GM19328 (cell line): ENCODE measurements around the gene TNFRSF19.

ENCODE experiments used
- ATAC-seq: cut with Tn5 transposase; IDR thresholded peaks from one replicate; pipeline ENCODE4 v1.9.1; 2021; ENCODE audit warnings: mild to moderate bottlenecking, moderate library complexity; ENCODE audit not compliant: unreplicated experiment

The TNFRSF19 gene

GRCh38 chr13:23600534-23600933 is 30.3 kb downstream of the TNFRSF19 start:
- no peak for ATAC-seq

GRCh38 chr13:23605831-23606230 is 35.6 kb downstream of the TNFRSF19 start:
- no peak for ATAC-seq

GRCh38 chr13:23608138-23608537 is 37.9 kb downstream of the TNFRSF19 start:
- ATAC-seq, result no peak

- ATAC-seq, result no peak
Measured at GRCh38 chr13:23608701-23609413, 38.6 kb downstream of the TNFRSF19 start.

- no peak for ATAC-seq
Measured at GRCh38 chr13:23609414-23609760, 39.2 kb downstream of the TNFRSF19 start.

- ATAC-seq, result no peak
Measured at GRCh38 chr13:23609874-23610576, 39.8 kb downstream of the TNFRSF19 start.

- no peak for ATAC-seq
Measured at GRCh38 chr13:23610966-23611491, 40.8 kb downstream of the TNFRSF19 start.

GRCh38 chr13:23612182-23612581 is 42.0 kb downstream of the TNFRSF19 start:
- ATAC-seq, result no peak

- ATAC-seq, result no peak
Measured at GRCh38 chr13:23612731-23613130, 42.5 kb downstream of the TNFRSF19 start.

GRCh38 chr13:23613596-23613995 is 43.4 kb downstream of the TNFRSF19 start:
- ATAC-seq, result no peak

GRCh38 chr13:23615395-23616081 is 45.3 kb downstream of the TNFRSF19 start:
- ATAC-seq, result no peak

GRCh38 chr13:23616228-23616627 is 46.0 kb downstream of the TNFRSF19 start:
- ATAC-seq, result no peak

GRCh38 chr13:23617551-23618024 is 47.4 kb downstream of the TNFRSF19 start:
- ATAC-seq, result no peak

GRCh38 chr13:23618341-23618740 is 48.1 kb downstream of the TNFRSF19 start:
- no peak for ATAC-seq

GRCh38 chr13:23619068-23619855 is 49.0 kb downstream of the TNFRSF19 start:
- no peak for ATAC-seq

- no peak for ATAC-seq
Measured at GRCh38 chr13:23620211-23620610, 50.0 kb downstream of the TNFRSF19 start.

GRCh38 chr13:23620613-23621315 is 50.6 kb downstream of the TNFRSF19 start:
- no peak for ATAC-seq

- no peak for ATAC-seq
Measured at GRCh38 chr13:23621316-23621645, 51.1 kb downstream of the TNFRSF19 start.

- no peak for ATAC-seq
Measured at GRCh38 chr13:23622985-23623384, 52.8 kb downstream of the TNFRSF19 start.

GRCh38 chr13:23623394-23623793 is 53.2 kb downstream of the TNFRSF19 start:
- ATAC-seq, result no peak
